Tibial nerve (tissue), 4 donors: ENCODE measurements around the gene LIPJ. TPM values are rescaled to one million over a fixed set of nuclear protein-coding genes. Genes with fewer than 3 reads are reported as not detected.

Source experiments
- DNase-seq, 2 donors: peaks; one replicate each; pipeline ENCODE4 v3.0.0-alpha.2; 2019; ENCODE audit warnings: low spot score in 2 of 2
- H3K27ac ChIP-seq, 4 donors: fragments of 200-600 bp; sonication (generic) in 3 of 4; one replicate each; pipeline ENCODE4 v1.5.1; 2017 to 2019; ENCODE audit warnings: mild to moderate bottlenecking in 1 of 4
- H3K27me3 ChIP-seq, 2 donors: fragments of 200-600 bp; sonication (generic) in 1 of 2; one replicate each; pipeline versions ENCODE4 v1.5.1 to v1.6.0; 2017 to 2019
- H3K36me3 ChIP-seq, 3 donors: fragments of 200-600 bp; sonication (generic); one replicate each; pipeline ENCODE4 v1.5.1; 2018 to 2019
- H3K4me1 ChIP-seq, 4 donors: fragments of 200-600 bp; sonication (generic) in 3 of 4; one replicate each; pipeline ENCODE4 v1.5.1; 2017 to 2019
- H3K4me3 ChIP-seq, 4 donors: fragments of 200-600 bp; sonication (generic) in 3 of 4; one replicate each; pipeline ENCODE4 v1.5.1; 2017 to 2019; ENCODE audit warnings: mild to moderate bottlenecking in 1 of 4, moderate library complexity in 1 of 4
- H3K9me3 ChIP-seq, 4 donors: fragments of 200-600 bp; sonication (generic) in 3 of 4; one replicate each; pipeline ENCODE4 v1.5.1; 2017 to 2019
- EP300 ChIP-seq, 2 donors: sonication (generic); formaldehyde crosslinking; IDR thresholded peaks; one replicate each; pipeline ENCODE4 v1.6.1; 2017; ENCODE audit warnings: antibody characterized with exemption in 2 of 2, mild to moderate bottlenecking in 1 of 2
- POLR2A ChIP-seq, 2 donors: fragments of 450-650 bp; IDR thresholded peaks; one replicate each; pipeline ENCODE4 v1.6.1; 2017; ENCODE audit warnings: antibody characterized with exemption in 2 of 2, mild to moderate bottlenecking in 2 of 2, moderate library complexity in 2 of 2
- WGBS, 2 donors: methylation state at CpG; one replicate each; pipeline ENCODE4 v1.1.5; 2018; 5-methylcytosine and 5-hydroxymethylcytosine counted together
- total RNA-seq, 4 donors: library from RNA; depleted of rRNA; stranded (reverse); fragments of >200 nt; gene quantifications; one replicate each; pipeline ENCODE4 v1.1.0, GENCODE V29; 2016
- TF ChIP-seq, protein P1 (sequence below), 5 experiments: fragments of 200-600 bp in 3 of 5; fragments of 450-650 bp in 2 of 5; sonication (generic) in 3 of 5; IDR thresholded peaks; one replicate each; pipeline ENCODE4 v1.5.1; 2016 to 2019; ENCODE audit warnings: antibody characterized with exemption in 5 of 5, mild to moderate bottlenecking in 3 of 5, moderate library complexity in 2 of 5

Gene LIPJ
- total RNA-seq, 4 donors from 2014 or later, result under 0.01 to 0.87 (median 0.42) TPM; not detected in 1

DNA sequence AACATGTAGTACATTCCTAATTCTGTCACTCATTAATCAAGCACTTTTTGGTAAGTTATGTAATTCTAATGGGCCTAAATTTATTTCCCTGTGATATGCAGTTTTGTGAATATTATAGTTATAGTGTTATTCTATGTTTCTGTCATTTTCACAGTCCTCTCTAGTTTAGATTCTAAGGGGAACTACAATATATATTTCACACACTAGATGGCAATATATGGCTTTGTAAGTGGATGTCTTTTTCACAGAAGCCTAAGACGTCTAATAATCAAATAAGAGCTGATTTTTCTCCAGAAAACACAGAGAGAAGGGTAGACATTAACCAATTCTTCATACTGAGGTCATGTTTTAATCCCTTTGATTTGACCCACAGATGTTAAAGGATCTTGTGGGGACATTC is 21.5 kb upstream of the LIPJ start:
- Histone ChIP-seq H3K4me3 (no peak overlapping the region), H3K36me3 (no peaks in the 10 kb centered on the region), H3K4me1 (peaks cover 0 to 6% (median 0%) of the 10 kb centered on the region in 4 donors), H3K27me3 (no peaks in the 10 kb centered on the region), H3K27ac (no peak overlapping the region), H3K9me3 (no peaks in the 10 kb centered on the region)
- TF ChIP-seq POLR2A (IDR thresholded peaks at IDR 0.05) (no peak), EP300 (IDR thresholded peaks at IDR 0.05) (no peak)
- TF ChIP-seq, protein P1, sequence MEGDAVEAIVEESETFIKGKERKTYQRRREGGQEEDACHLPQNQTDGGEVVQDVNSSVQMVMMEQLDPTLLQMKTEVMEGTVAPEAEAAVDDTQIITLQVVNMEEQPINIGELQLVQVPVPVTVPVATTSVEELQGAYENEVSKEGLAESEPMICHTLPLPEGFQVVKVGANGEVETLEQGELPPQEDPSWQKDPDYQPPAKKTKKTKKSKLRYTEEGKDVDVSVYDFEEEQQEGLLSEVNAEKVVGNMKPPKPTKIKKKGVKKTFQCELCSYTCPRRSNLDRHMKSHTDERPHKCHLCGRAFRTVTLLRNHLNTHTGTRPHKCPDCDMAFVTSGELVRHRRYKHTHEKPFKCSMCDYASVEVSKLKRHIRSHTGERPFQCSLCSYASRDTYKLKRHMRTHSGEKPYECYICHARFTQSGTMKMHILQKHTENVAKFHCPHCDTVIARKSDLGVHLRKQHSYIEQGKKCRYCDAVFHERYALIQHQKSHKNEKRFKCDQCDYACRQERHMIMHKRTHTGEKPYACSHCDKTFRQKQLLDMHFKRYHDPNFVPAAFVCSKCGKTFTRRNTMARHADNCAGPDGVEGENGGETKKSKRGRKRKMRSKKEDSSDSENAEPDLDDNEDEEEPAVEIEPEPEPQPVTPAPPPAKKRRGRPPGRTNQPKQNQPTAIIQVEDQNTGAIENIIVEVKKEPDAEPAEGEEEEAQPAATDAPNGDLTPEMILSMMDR (IDR thresholded peaks at IDR 0.05), result peak in 3 of 5 experiments; percentile 21 to 38 (median 31)
- no peak for DNase-seq
- 0 to 6% methylated on average over 1 of the region's 1 CpG for WGBS, 2 donors

DNA sequence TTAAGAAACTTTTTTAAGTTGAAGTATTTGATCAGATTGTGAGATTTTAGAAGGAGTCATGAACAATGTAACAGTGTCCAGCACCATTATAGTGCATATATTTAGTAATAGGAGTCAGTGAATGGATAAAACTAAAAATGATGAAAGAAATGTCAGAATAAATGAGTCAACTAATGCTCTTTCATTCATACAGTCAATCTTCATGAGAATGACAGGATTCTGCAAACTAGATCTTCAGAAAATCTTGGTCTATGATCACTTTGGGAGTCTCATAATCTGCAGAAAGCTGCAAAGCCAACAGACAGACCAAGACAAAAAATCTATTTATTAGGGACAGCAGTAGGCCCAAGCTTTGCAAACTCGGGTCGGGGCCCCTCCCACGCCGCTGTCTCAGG is 4.2 kb upstream of the LIPJ start:
- 5 to 14% methylated on average over 4 of the region's 4 CpGs for WGBS, 2 donors
- Histone ChIP-seq H3K9me3 (no peaks in the 10 kb centered on the region), H3K27me3 (no peaks in the 10 kb centered on the region), H3K27ac (peak overlapping the region; percentile 91 to 96 (median 93)), H3K4me1 (peaks cover 0 to 12% (median 0%) of the 10 kb centered on the region in 4 donors), H3K4me3 (peak overlapping the region; percentile 72 to 86 (median 73)), H3K36me3 (no peaks in the 10 kb centered on the region)
- TF ChIP-seq POLR2A (IDR thresholded peaks at IDR 0.05) (no peak), EP300 (IDR thresholded peaks at IDR 0.05) (no peak)
- TF ChIP-seq, protein P1 (IDR thresholded peaks at IDR 0.05), result no peak
- no peak for DNase-seq

DNA sequence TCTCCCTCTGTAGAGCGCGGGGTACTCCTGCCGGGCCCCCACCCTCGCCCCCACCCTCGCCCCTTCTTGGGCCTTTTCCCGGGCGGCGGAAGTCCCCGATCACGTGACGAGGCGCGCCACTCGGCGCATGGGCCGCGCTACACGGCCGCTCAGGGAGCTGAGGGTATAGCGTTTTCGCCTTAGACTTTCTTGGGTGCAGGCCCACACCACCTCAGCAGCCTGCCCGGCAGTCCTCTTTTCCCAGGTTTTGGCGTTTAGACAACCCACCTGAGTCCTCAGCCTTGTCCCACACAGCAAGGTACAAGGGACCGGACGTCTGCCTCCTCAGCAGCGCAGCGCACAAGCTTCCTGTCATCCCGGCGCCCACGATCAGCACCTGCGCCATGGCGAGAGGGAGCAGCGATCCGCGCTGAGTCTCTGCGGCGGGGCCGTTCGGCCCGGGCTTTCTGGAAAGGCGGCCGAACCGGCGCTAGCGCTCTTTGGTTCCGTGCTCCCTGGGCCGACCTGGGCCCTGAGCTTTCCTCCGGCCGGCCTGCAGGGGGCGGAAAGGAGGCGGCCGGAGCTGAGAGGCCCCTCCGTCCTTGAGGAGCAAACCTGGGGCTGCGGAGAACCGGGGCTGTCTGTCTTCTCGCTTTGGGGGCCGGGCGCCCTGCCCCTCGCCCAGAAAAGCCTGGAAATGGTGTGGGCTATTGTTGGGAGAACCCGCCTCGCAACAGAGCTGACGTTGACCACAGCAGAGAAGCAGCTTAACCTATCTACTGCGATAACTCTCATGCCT is 3.6 kb upstream of the LIPJ start, which contains the start of gene RNLS:
Gene RNLS (minus strand): TSS at position 513 of the 778 bp plus-strand sequence.
- peak within 1 kb of the TSS; percentile 72 to 86 (median 73) for H3K4me3 ChIP-seq
- peak; percentile 33 to 56 for DNase-seq
- no peaks in the 10 kb centered on the region for H3K27me3 ChIP-seq
- 2 to 5% methylated on average over 21 to 38 of the region's 63 CpGs for WGBS, 2 donors
- peak within 1 kb of the TSS; percentile 91 to 96 (median 93) for H3K27ac ChIP-seq
- no peaks in the 10 kb centered on the region for H3K36me3 ChIP-seq
- H3K9me3 ChIP-seq, result no peaks in the 10 kb centered on the region
- TF ChIP-seq EP300 (IDR thresholded peaks at IDR 0.05) (peak in 1 of 2 donors; percentile 88), POLR2A (IDR thresholded peaks at IDR 0.05) (peak in 1 of 2 donors; percentile 55)
- TF ChIP-seq, protein P1 (IDR thresholded peaks at IDR 0.05), result peak; percentile 78 to 93 (median 91)
- H3K4me1 ChIP-seq, result peaks cover 0 to 12% (median 0%) of the 10 kb centered on the region in 4 donors

DNA sequence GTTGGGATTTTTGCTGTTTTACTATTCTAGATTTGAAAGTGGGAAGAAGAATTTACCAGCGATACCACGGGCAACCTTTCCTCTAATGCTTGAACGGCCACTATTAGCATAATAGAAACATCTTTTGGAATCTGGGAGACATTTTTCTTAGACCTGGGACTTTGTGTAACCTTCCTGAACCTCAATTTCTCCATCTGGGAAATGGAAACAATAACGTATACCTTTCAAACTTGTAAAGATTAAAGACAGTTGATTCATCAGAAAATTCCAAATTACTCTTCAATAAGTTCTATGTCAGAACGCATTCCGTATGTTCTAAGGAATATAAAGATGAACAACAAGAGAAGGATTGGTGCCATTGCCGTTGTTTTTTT is 3.0 kb upstream of the LIPJ start:
- WGBS, 2 donors, result 58 to 62% methylated on average over 7 of the region's 7 CpGs
- DNase-seq, result no peak
- Histone ChIP-seq H3K27me3 (no peaks in the 10 kb centered on the region), H3K36me3 (no peaks in the 10 kb centered on the region), H3K4me3 (peak overlapping the region; percentile 72 to 86 (median 73)), H3K27ac (peak overlapping the region; percentile 91 to 96 (median 93)), H3K9me3 (no peaks in the 10 kb centered on the region), H3K4me1 (peaks cover 0 to 12% (median 0%) of the 10 kb centered on the region in 4 donors)
- TF ChIP-seq POLR2A (IDR thresholded peaks at IDR 0.05) (no peak), EP300 (IDR thresholded peaks at IDR 0.05) (no peak)
- TF ChIP-seq, protein P1 (IDR thresholded peaks at IDR 0.05), result no peak

DNA sequence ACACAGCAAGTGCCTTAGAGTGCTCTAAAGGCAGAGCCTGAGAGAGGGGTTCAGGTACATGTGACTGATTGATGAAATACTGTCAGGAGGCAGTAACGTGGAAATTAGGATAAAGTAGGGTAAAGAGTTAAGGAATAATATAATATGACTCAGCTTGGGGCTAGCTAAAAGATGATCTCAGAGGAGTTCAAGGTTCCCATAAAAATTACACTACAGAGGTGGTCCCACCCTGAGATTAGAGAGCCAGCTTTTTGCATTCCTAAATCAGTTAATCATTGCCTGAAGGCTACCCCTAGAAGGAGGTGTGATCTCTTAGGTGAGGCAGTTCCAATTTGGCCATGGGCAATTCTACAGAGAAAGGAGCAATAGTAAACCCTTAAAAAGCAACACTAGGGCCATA is 5.8 kb downstream of the LIPJ start:
- no peaks in the 10 kb centered on the region for H3K9me3 ChIP-seq
- no peaks in the 10 kb centered on the region for H3K4me1 ChIP-seq
- H3K27ac ChIP-seq, result no peak overlapping the region
- no peaks in the 10 kb centered on the region for H3K36me3 ChIP-seq
- TF ChIP-seq EP300 (IDR thresholded peaks at IDR 0.05), result no peak
- no peak for TF ChIP-seq POLR2A (IDR thresholded peaks at IDR 0.05)
- TF ChIP-seq, protein P1 (IDR thresholded peaks at IDR 0.05), result no peak
- 87 to 88% methylated on average over 1 of the region's 1 CpG for WGBS, 2 donors
- no peaks in the 10 kb centered on the region for H3K27me3 ChIP-seq
- DNase-seq, result no peak
- H3K4me3 ChIP-seq, result no peak overlapping the region
